Left lung (tissue), 10 donors: ENCODE data around the gene PRKG2. TPM values are rescaled to one million over a fixed set of nuclear protein-coding genes. Genes with fewer than 3 reads are reported as not detected.

Experiments used
- ATAC-seq: fragments of 200-7000 bp; cut with Tn5 transposase; one replicate; pipeline ENCODE4 v1.9.1; 2020; ENCODE audit warnings: moderate library complexity
- DNase-seq, 4 donors: peaks; one replicate each; pipeline ENCODE4 v3.0.0-alpha.2; 2013 to 2020
- H3K27ac ChIP-seq, 2 donors: fragments of 200-600 bp; sonication (generic) in 1 of 2; one replicate each; pipeline versions ENCODE4 v1.5.0 to v1.8.0; 2020 to 2021
- H3K27me3 ChIP-seq, 2 donors: fragments of 200-600 bp; sonication (generic) in 1 of 2; one replicate each; pipeline versions ENCODE4 v1.5.0 to v1.8.0; 2020 to 2021
- H3K36me3 ChIP-seq, 2 donors: fragments of 200-600 bp; sonication (generic) in 1 of 2; one replicate each; pipeline versions ENCODE4 v1.5.0 to v1.8.0; 2020 to 2021
- H3K4me1 ChIP-seq, 2 donors: fragments of 200-600 bp; one replicate each; pipeline ENCODE4 v1.8.0; 2021
- H3K4me3 ChIP-seq, 2 donors: fragments of 200-600 bp; sonication (generic) in 1 of 2; one replicate each; pipeline versions ENCODE4 v1.5.0 to v1.8.0; 2020 to 2021; ENCODE audit warnings: mild to moderate bottlenecking in 1 of 2
- H3K9me3 ChIP-seq, 2 donors: fragments of 200-600 bp; sonication (generic) in 1 of 2; one replicate each; pipeline versions ENCODE4 v1.5.0 to v1.8.0; 2020 to 2021
- CTCF ChIP-seq, 2 donors: fragments of 200-600 bp; sonication (generic) in 1 of 2; IDR thresholded peaks; one replicate each; pipeline versions ENCODE4 v1.5.0 to v1.8.0; 2021; ENCODE audit warnings: antibody characterized with exemption in 2 of 2
- intact Hi-C, 2 donors: fragments of 100-400 bp; cut with DNase I; formaldehyde crosslinking; loops; one replicate each; pipeline versions ENCODE4 v1.11.2 to v1.14.2; 2022
- polyA plus RNA-seq, 6 donors: library from polyadenylated mRNA; unstranded; fragments of 120-200 nt; gene quantifications; one replicate each; pipeline ENCODE4 v1.2.1, GENCODE V29; 2013; ENCODE audit not compliant: insufficient read length in 6 of 6
- total RNA-seq, 2 donors: library from RNA; stranded (reverse); fragmentation: NEBNext Ultra II Directional; extraction: Animal tissue kit (Norgen Biotek cat#: 25700); gene quantifications; one replicate each; pipeline ENCODE4 v1.2.1, GENCODE V29; 2021
- donor health status: DM: no; HTN: yes; CAD: no.
- donor health status: DM: no; HTN: no; CAD: no.

The PRKG2 gene
- total and polyA plus RNA-seq, 8 donors: 2.0 to 6.2 (median 3.4) TPM

- no peaks in the 10 kb centered on the region for H3K36me3 ChIP-seq
- ATAC-seq (peak; percentile 76), DNase-seq (no peak)
- H3K27ac ChIP-seq: peak overlapping the region; percentile 16 to 42
- intact Hi-C loops: no loop called here
- TF ChIP-seq CTCF (IDR thresholded peaks at IDR 0.05): no peak
- H3K27me3 ChIP-seq: peaks cover 0 to 7% of the 10 kb centered on the region in 2 donors
- H3K4me3 ChIP-seq: no peak overlapping the region
- no peaks in the 10 kb centered on the region for H3K4me1 ChIP-seq
- no peaks in the 10 kb centered on the region for H3K9me3 ChIP-seq
Observed at GRCh38 chr4:81038636-81039350, 176.2 kb downstream of the PRKG2 start.

Other genes starting within 250 kb of the PRKG2 start
- 10 to 100 TPM in 1 of 2 donors, 1 to 10 TPM in 1; 8.9 to 10.5 TPM for gene BMP3, start 184.5 kb downstream of the PRKG2 start, total RNA-seq
- gene BMP3, start 184.5 kb downstream of the PRKG2 start, polyA plus RNA-seq: 10 to 100 TPM; 53.2 to 92.0 (median 82.2) TPM